Body of pancreas (tissue), 4 donors: ENCODE data around the gene ZNF160. TPM values are rescaled to one million over a fixed set of nuclear protein-coding genes. Genes with fewer than 3 reads are reported as not detected.
A peak's percentile ranks its signal among the peaks of the same experiment; 100 is the strongest.
"Not testable (repeated sequence)": the region's sequence is repeated elsewhere in the genome, so short reads cannot be mapped to it uniquely, and the experiment has no call there.

ENCODE experiments used
- ATAC-seq: fragments of 150-250 bp; one replicate; pipeline ENCODE4 v1.9.1; 2016
- DNase-seq, 4 donors: peaks; one replicate each; pipeline ENCODE4 v3.0.0-alpha.2; 2019
- H3K27ac ChIP-seq, 4 donors: fragments of 200-600 bp; sonication (generic); 1 replicate in 3 of 4; 2 replicates in 1 of 4; pipeline versions ENCODE4 v1.5.1 to v1.6.1; 2016 to 2019; ENCODE audit warnings: mild to moderate bottlenecking in 1 of 4, mixed read lengths in 1 of 4, moderate library complexity in 1 of 4
- H3K27me3 ChIP-seq, 2 donors: fragments of 200-600 bp; sonication (generic); one replicate each; pipeline ENCODE4 v1.6.0; 2016; ENCODE audit warnings: mild to moderate bottlenecking in 1 of 2
- H3K36me3 ChIP-seq, 2 donors: fragments of 200-600 bp; sonication (generic); replicated peaks in 1 of 2; 2 replicates each; pipeline ENCODE4 v1.5.1; 2016; ENCODE audit warnings: low read depth in 2 of 2; ENCODE audit not compliant: insufficient read depth in 1 of 2
- H3K4me1 ChIP-seq: fragments of 200-600 bp; sonication (generic); one replicate; pipeline ENCODE4 v1.6.0; 2016
- H3K4me3 ChIP-seq, 2 donors: fragments of 200-600 bp; sonication (generic); 1 replicate in 1 of 2; 2 replicates in 1 of 2; pipeline ENCODE4 v1.5.1; 2016 to 2019
- H3K9me3 ChIP-seq, 3 donors: fragments of 200-600 bp; sonication (generic); 1 replicate in 2 of 3; 2 replicates in 1 of 3; pipeline ENCODE4 v1.5.1; 2016
- POLR2A ChIP-seq, 3 donors: fragments of 450-650 bp; IDR thresholded peaks; one replicate each; pipeline ENCODE4 v1.6.1; 2016; ENCODE audit warnings: antibody characterized with exemption in 3 of 3, mild to moderate bottlenecking in 2 of 3
- WGBS, 2 donors: methylation state at CpG; one replicate each; pipeline ENCODE4 v1.1.5; 2017; 5-methylcytosine and 5-hydroxymethylcytosine counted together
- intact Hi-C: fragments of 100-400 bp; cut with DNase I; formaldehyde crosslinking; loops from one replicate; pipeline ENCODE4 v1.15.1; 2023
- total RNA-seq, 2 donors: library from RNA; depleted of rRNA; stranded (reverse); fragments of >200 nt; gene quantifications; one replicate each; pipeline ENCODE4 v1.1.0, GENCODE V29; 2016
- TF ChIP-seq, protein P1 (sequence below), 7 experiments: fragments of 450-650 bp in 4 of 7; fragments of 200-600 bp in 3 of 7; sonication (generic) in 3 of 7; IDR thresholded peaks; one replicate each; pipeline ENCODE4 v1.5.1; 2016 to 2019; ENCODE audit warnings: antibody characterized with exemption in 7 of 7

Gene ZNF160
- total RNA-seq, 2 donors from 2014 or later: 16.6 to 32.3 TPM

DNA sequence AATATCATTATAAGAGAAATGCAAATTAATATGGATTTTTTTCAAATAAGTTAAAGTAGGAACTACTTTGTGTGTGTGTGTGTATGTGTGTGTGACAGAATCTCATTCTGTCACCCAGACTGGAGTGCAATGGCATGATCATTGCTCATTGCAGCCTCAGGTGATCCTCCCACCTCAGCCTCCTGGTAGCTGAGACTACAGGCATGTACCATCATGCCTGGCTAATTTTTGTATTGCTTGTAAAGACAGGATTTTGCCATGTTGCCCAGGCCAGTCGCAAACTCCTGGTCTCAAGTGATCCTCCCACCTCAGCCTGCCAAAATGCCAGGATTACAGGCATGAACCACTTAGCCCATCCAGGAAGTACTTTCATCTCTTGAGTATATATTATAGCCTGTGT lies 61.9 kb downstream of the ZNF160 start:
- intact Hi-C loops: no loop called here
- Histone ChIP-seq H3K4me3 (no peak overlapping the region), H3K36me3 (no peaks in the 10 kb centered on the region), H3K27ac (no peak overlapping the region), H3K27me3 (no peaks in the 10 kb centered on the region), H3K9me3 (peaks cover 0 to 19% (median 0%) of the 10 kb centered on the region in 3 donors), H3K4me1 (no peaks in the 10 kb centered on the region)
- 50 to 81% methylated on average over 1 of the region's 1 CpG for WGBS, 2 donors
- no peak for ATAC-seq
- TF ChIP-seq POLR2A (IDR thresholded peaks at IDR 0.05): no peak
- TF ChIP-seq, protein P1, sequence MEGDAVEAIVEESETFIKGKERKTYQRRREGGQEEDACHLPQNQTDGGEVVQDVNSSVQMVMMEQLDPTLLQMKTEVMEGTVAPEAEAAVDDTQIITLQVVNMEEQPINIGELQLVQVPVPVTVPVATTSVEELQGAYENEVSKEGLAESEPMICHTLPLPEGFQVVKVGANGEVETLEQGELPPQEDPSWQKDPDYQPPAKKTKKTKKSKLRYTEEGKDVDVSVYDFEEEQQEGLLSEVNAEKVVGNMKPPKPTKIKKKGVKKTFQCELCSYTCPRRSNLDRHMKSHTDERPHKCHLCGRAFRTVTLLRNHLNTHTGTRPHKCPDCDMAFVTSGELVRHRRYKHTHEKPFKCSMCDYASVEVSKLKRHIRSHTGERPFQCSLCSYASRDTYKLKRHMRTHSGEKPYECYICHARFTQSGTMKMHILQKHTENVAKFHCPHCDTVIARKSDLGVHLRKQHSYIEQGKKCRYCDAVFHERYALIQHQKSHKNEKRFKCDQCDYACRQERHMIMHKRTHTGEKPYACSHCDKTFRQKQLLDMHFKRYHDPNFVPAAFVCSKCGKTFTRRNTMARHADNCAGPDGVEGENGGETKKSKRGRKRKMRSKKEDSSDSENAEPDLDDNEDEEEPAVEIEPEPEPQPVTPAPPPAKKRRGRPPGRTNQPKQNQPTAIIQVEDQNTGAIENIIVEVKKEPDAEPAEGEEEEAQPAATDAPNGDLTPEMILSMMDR (IDR thresholded peaks at IDR 0.05): no peak
- no peak for DNase-seq

DNA sequence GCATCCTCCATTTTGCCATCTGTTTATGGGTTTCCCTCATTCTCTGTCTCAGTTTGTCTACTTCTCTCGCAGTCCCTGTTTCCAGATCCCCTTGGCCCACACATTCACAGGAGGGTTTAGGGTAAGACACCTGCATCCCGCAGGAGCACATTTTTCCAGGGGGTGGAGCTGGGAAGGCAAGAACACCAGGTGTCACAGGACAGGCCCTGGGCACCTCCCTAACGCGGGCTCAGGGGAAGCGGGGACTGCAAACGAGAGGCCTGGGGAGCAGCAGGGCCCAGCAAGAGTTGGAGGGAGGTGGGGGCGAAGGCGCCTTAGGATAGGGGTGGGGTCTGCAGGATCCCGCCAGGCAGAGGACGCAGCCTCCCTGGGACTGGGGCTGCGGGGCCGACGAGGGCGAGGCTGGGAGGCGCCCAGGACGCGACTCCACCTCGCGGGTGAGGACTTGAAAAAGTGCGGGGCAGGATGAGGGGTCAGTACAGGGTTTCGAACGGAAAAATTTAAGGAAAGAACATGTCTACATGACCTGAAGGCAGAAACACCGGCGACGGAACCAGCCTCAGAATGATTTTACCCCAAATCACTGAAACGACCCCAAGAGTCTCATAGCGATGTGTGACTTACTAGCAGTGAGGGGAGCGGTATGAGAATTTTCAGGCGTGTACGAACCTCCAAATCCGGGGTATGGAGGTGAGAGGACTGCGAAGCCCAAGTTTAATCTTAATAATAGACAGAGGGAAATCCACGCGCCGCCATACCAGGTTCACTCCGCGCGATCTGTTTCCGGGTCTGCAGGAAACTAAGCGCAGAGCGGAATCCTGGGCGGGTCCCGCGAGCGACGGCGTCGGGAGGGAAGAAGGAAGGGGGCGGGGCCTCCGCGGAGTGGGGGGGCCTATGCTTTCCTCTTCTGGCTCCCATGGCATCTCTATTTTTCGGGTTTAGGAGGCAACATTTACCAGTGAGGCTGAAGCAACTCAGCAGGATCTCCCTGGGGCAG lies 65.8 kb downstream of the ZNF160 start:
- no peak overlapping the region for H3K4me3 ChIP-seq
- intact Hi-C loops: no loop called here
- 13 to 20% methylated on average over 39 to 52 of the region's 52 CpGs for WGBS, 2 donors
- DNase-seq: peak; percentile 11 to 30 (median 20)
- ATAC-seq: no peak
- TF ChIP-seq POLR2A (IDR thresholded peaks at IDR 0.05): no peak
- H3K4me1 ChIP-seq: no peaks in the 10 kb centered on the region
- peaks cover 0 to 29% (median 0%) of the 10 kb centered on the region in 3 donors for H3K9me3 ChIP-seq
- no peak overlapping the region for H3K27ac ChIP-seq
- no peaks in the 10 kb centered on the region for H3K27me3 ChIP-seq
- no peaks in the 10 kb centered on the region for H3K36me3 ChIP-seq

DNA sequence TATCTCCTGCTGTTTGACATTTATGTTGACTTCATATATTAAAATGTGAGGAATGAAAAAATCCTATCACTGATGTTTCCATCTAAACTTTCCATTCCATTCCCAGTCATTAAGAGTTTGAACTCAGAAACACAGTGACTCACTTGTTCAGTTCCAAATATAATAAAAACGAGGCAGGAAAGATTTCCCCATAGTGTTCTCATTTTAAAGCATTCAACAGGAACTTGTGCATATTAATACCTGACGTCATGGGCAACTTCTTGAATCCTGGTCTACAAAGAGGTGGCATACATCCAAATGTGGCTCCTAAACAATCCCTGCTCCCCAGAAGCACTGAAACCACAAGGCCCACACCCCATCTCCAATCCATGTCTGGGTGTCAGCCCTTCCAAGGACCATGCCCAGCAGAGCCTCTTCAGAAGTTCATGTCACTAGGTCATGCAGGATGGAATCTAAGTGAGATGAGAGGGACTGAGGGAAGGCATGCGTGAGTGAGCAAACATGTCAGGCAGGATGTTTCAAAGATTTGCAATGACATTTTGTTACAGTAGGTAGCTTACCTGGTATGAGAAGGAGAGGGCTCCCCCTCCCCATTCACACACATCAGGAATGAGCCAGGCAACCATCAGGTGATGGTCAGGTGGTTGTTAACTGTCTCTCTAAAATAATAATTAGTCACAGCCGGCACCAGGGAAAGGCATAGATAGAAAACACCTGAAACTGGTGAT lies 68.1 kb downstream of the ZNF160 start:
- no peak overlapping the region for H3K27ac ChIP-seq
- no peaks in the 10 kb centered on the region for H3K27me3 ChIP-seq
- intact Hi-C loops: no loop called here
- H3K36me3 ChIP-seq: no peaks in the 10 kb centered on the region
- no peak overlapping the region for H3K4me3 ChIP-seq
- H3K9me3 ChIP-seq: peaks cover 0 to 29% (median 0%) of the 10 kb centered on the region in 3 donors
- ATAC-seq: no peak
- TF ChIP-seq, protein P1 (IDR thresholded peaks at IDR 0.05): no peak
- TF ChIP-seq POLR2A (IDR thresholded peaks at IDR 0.05): no peak
- no peak for DNase-seq
- 43 to 53% methylated on average over 3 to 4 of the region's 4 CpGs for WGBS, 2 donors
- no peaks in the 10 kb centered on the region for H3K4me1 ChIP-seq

DNA sequence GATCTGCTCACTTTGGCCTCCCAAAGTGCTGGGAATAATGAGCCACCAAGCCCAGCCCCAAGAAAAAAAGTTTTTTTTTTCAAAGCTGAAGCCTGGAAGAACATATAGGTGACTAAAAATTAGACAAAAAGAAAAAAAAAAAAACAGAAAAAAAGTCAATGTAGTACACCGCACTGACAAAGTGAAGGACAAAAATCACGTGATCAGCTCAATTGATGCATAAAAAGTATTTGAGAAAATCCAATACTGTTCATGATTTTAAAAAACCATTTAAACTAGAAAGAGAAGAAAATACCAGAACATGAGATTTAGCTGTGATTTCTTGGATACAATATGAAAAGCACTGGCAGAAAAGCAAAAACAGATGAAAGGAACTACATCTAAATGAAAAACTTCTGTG lies 69.2 kb downstream of the ZNF160 start:
- H3K4me3 ChIP-seq: no peak overlapping the region
- H3K27me3 ChIP-seq: no peaks in the 10 kb centered on the region
- no peaks in the 10 kb centered on the region for H3K36me3 ChIP-seq
- ATAC-seq (no peak), DNase-seq (no peak)
- peaks cover 0 to 29% (median 0%) of the 10 kb centered on the region in 3 donors for H3K9me3 ChIP-seq
- no peak overlapping the region for H3K27ac ChIP-seq
- intact Hi-C loops: no loop called here
- TF ChIP-seq, protein P1 (IDR thresholded peaks at IDR 0.05): no peak
- TF ChIP-seq POLR2A (IDR thresholded peaks at IDR 0.05): no peak
- 77 to 83% methylated on average over 2 of the region's 2 CpGs for WGBS, 2 donors
- no peaks in the 10 kb centered on the region for H3K4me1 ChIP-seq

DNA sequence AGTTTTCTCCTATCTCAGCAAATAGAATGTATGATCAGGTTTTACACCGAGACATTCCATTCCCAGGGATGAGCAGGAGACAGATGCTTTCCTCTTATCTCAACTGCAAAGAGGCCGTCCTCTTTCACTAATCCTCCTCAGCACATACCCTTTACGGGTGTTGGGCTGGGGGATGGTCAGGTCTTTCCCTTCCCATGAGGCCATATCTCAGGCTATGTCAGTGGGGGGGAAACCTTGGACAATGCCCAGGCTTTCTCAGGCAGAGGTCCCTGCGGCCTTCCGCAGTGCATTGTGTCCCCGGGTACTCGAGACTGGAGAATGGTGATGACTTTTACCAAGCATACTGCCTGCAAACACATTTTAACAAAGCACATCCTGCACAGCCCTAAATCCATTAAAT lies 74.9 kb downstream of the ZNF160 start:
- intact Hi-C loops, H3K4me3 ChIP-seq, ATAC-seq, H3K27me3 ChIP-seq, H3K9me3 ChIP-seq, H3K27ac ChIP-seq, DNase-seq, H3K36me3 ChIP-seq, H3K4me1 ChIP-seq: not testable (repeated sequence)
- WGBS, 2 donors: 15 to 16% methylated on average over 3 to 7 of the region's 7 CpGs
